ENCODE measurements around the gene LGALS7. TPM values are rescaled to one million over a fixed set of nuclear protein-coding genes. Genes with fewer than 3 reads are reported as not detected.

Gene LGALS7
- total and polyA plus RNA-seq, 2 of the 8 experiments (the other 6 are each of a cell fraction or from before 2014, with no cell fraction given), result 0.32 TPM; not detected in 1

DNA sequence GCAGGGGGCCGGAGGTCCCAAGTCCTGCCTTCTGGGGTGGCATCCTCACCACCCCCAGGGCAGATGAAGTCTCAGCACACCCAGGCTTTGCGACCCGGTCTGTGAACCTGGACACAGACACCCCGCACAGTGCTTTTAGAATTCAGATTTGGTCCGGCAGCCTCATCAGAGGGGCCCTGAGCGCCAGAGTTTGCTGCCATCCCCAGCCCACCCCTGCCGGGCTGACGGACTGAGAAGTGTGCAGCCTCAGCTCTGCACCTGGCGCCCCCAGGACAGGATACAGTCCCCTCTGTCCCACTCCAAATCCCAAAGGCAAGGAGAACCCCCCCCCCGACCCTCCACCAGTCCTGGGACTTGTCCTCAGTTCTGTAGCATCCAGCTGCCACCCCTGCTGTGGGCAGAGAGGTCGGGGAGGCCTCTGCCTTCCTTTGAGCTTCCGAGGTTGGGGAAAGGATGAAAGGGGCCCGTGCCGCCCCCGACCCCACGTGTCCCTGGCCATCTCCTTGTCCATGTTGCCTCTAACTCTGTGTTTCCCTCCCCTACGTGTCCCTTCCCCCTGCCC is 45.9 kb downstream of the LGALS7 start:
- no peaks in the 10 kb centered on the region for H3K79me2 ChIP-seq (ENCODE audit: control insufficient read depth in 1 of 2, insufficient read depth in 2 of 2, low read length in 2 of 2)
- H4K20me1 ChIP-seq (replicated peaks in 1 of 2; ENCODE audit: control insufficient read depth in 1 of 2, insufficient read depth in 2 of 2, low read length in 2 of 2), result peaks cover 8 to 20% of the 10 kb centered on the region in 2 experiments
- H2AFZ ChIP-seq (ENCODE audit: low read length), result no peak overlapping the region
- H2AK5ac ChIP-seq (ENCODE audit: low read depth, low read length), result no peak overlapping the region
- no peaks in the 10 kb centered on the region for H3K23me2 ChIP-seq (ENCODE audit: low read depth, low read length)
- H2BK20ac ChIP-seq (ENCODE audit: low read length), result no peak overlapping the region
- 89% methylated on average over 11 of the region's 17 CpGs; no CpG with 5 or more reads in 1 of the 2 experiments for WGBS, 2 experiments (ENCODE audit: extremely low coverage in 1 of 2, insufficient coverage in 1 of 2, insufficient read length in 1 of 2, insufficient replicate concordance in 2 of 2, low coverage in 1 of 2, low lambda C conversion rate in 2 of 2, missing lambda C conversion rate in 1 of 2)
- H3K4me1 ChIP-seq (replicated peaks in 1 of 4; ENCODE audit: control insufficient read depth in 3 of 4, insufficient read depth in 4 of 4, low read length in 3 of 4), result no peaks in the 10 kb centered on the region
- DNase-seq (ENCODE audit: low read depth in 1 of 2, low spot score in 2 of 2), result no peak
- H3K14ac ChIP-seq (ENCODE audit: insufficient read length), result no peak overlapping the region
- H4K8ac ChIP-seq (ENCODE audit: extremely low read depth, insufficient read depth, low read length), result no peak overlapping the region
- no peak overlapping the region for H3K27ac ChIP-seq (ENCODE audit: low read depth, low read length)
- no peak overlapping the region for H2BK120ac ChIP-seq (replicated peaks; ENCODE audit: low read depth, low read length)
- H3K79me1 ChIP-seq (ENCODE audit: low read depth, low read length), result no peaks in the 10 kb centered on the region
- no peak overlapping the region for H3K23ac ChIP-seq (ENCODE audit: insufficient read length)
- FAIRE-seq, result no peak
- no peaks in the 10 kb centered on the region for H3K27me3 ChIP-seq (replicated peaks in 1 of 4; ENCODE audit: control insufficient read depth in 3 of 4, extremely low read depth in 1 of 4, insufficient read depth in 3 of 4, low read length in 3 of 4)
- H2BK15ac ChIP-seq (ENCODE audit: low read length), result no peak overlapping the region
- TF ChIP-seq, protein P1, sequence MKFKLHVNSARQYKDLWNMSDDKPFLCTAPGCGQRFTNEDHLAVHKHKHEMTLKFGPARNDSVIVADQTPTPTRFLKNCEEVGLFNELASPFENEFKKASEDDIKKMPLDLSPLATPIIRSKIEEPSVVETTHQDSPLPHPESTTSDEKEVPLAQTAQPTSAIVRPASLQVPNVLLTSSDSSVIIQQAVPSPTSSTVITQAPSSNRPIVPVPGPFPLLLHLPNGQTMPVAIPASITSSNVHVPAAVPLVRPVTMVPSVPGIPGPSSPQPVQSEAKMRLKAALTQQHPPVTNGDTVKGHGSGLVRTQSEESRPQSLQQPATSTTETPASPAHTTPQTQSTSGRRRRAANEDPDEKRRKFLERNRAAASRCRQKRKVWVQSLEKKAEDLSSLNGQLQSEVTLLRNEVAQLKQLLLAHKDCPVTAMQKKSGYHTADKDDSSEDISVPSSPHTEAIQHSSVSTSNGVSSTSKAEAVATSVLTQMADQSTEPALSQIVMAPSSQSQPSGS (IDR thresholded peaks at IDR 0.05; ENCODE audit: low read length), result no peak
- TF ChIP-seq SRF (IDR thresholded peaks at IDR 0.05; ENCODE audit: low read depth, low read length) (no peak), CTBP2 (IDR thresholded peaks at IDR 0.05; ENCODE audit: borderline replicate concordance, insufficient read depth, insufficient read length, low read length) (no peak), SIRT6 (IDR thresholded peaks at IDR 0.05; ENCODE audit: low read length) (no peak)
- no peak overlapping the region for H4K5ac ChIP-seq (ENCODE audit: insufficient read length, low read depth, low read length)
- no peak overlapping the region for H3K4ac ChIP-seq (replicated peaks; ENCODE audit: insufficient read length, low read depth, low read length)
- no peak overlapping the region for H3K4me2 ChIP-seq (ENCODE audit: insufficient read depth in 1 of 2, low read depth in 2 of 2, low read length in 2 of 2)
- no peak overlapping the region for H3K9ac ChIP-seq (replicated peaks in 1 of 4; ENCODE audit: extremely low read depth in 1 of 4, low read depth in 3 of 4, low read length in 3 of 4)
- H3K56ac ChIP-seq (replicated peaks; ENCODE audit: insufficient read length, low read depth, low read length), result no peak overlapping the region
- H2BK12ac ChIP-seq (ENCODE audit: low read depth, low read length), result no peak overlapping the region
- H3K18ac ChIP-seq (ENCODE audit: extremely low read depth, low read length), result no peak overlapping the region
- H3K9me3 ChIP-seq (ENCODE audit: insufficient read depth in 2 of 2, low read depth in 1 of 2, low read length in 1 of 2), result no peaks in the 10 kb centered on the region
- H3K36me3 ChIP-seq (ENCODE audit: control insufficient read depth in 2 of 4, insufficient read depth in 4 of 4, low read length in 3 of 4), result peaks cover 22 to 74% (median 56%) of the 10 kb centered on the region in 4 experiments; a peak in 7 of 8 replicates
- H4K91ac ChIP-seq (replicated peaks; ENCODE audit: insufficient read length, low read length), result no peak overlapping the region
- POLR2A ChIA-PET (ENCODE audit: partially characterized antibody), result interaction anchor here (1.1 kb wide), 1 partner anchor 108 kb away, joined by 6 read pairs; no protein-coding TSS in a partner anchor
- no peak overlapping the region for H3K4me3 ChIP-seq (ENCODE audit: extremely low read depth in 1 of 4, insufficient read depth in 2 of 4, low read depth in 3 of 4, low read length in 4 of 4)
- H2BK5ac ChIP-seq (ENCODE audit: low read depth, low read length), result peak overlapping the region; percentile 71; the same call in 1 of the 2 replicates
- CTCF ChIA-PET (ENCODE audit: partially characterized antibody), result interaction anchor here (0.5 to 1.2 kb wide), 4 partner anchors 15 to 183 kb away, joined by 3 to 5 read pairs (median 3); no protein-coding TSS in a partner anchor

Measured in H1 (cell line).